Neural cell (in vitro differentiated cells): ENCODE results near the gene CD58. TPM values are rescaled to one million over a fixed set of nuclear protein-coding genes. Genes with fewer than 3 reads are reported as not detected.

ENCODE experiments used
- H2AFZ ChIP-seq: fragments of 200-600, 300-800 bp; sonication (generic), shearing (Covaris generic); 2 replicates; pipeline ENCODE4 v1.6.0; 2014; ENCODE audit warnings: low read depth, mild to moderate bottlenecking, antibody characterized with exemption, low read length, moderate library complexity
- H3F3A ChIP-seq: fragments of 200-600 bp; shearing (Covaris generic); 2 replicates; pipeline ENCODE4 v1.6.1; 2016; ENCODE audit warnings: mild to moderate bottlenecking, moderate library complexity, mixed read lengths, antibody characterized with exemption, low read length; ENCODE audit not compliant: insufficient read depth, poor library complexity, severe bottlenecking
- H3K27ac ChIP-seq: fragments of 200-600, 300-800 bp; sonication (generic), shearing (Covaris generic); 2 replicates; pipeline ENCODE4 v1.5.1; 2014; ENCODE audit warnings: mild to moderate bottlenecking, low read length, moderate library complexity
- H3K27me3 ChIP-seq: fragments of 300-800, 200-600 bp; sonication (generic), shearing (Covaris generic); 2 replicates; pipeline ENCODE4 v1.6.0; 2014; ENCODE audit warnings: mild to moderate bottlenecking, low read depth, low read length, moderate library complexity; ENCODE audit not compliant: insufficient read depth
- H3K36me3 ChIP-seq: fragments of 300-800, 200-600 bp; sonication (generic), shearing (Covaris generic); 2 replicates; pipeline ENCODE4 v1.5.1; 2014; ENCODE audit warnings: mild to moderate bottlenecking, antibody characterized with exemption, low read length, moderate library complexity; ENCODE audit not compliant: insufficient read depth
- H3K4me2 ChIP-seq: fragments of 300-800, 200-600 bp; sonication (generic), shearing (Covaris generic); 2 replicates; pipeline ENCODE4 v1.6.0; 2014; ENCODE audit warnings: mild to moderate bottlenecking, low read length
- H3K4me3 ChIP-seq: fragments of 300-800, 200-600 bp; sonication (generic), shearing (Covaris generic); 2 replicates; pipeline ENCODE4 v1.5.1; 2014; ENCODE audit warnings: mild to moderate bottlenecking, low read length, moderate library complexity
- H3K79me2 ChIP-seq: fragments of 200-600 bp; shearing (Covaris generic); replicated peaks from 2 replicates; pipeline ENCODE4 v1.6.0; 2014; ENCODE audit warnings: mild to moderate bottlenecking, low read length, moderate library complexity; ENCODE audit not compliant: insufficient read depth
- H3K9ac ChIP-seq: fragments of 300-800, 200-600 bp; sonication (generic), shearing (Covaris generic); 2 replicates; pipeline ENCODE4 v1.6.1; 2016; ENCODE audit warnings: mild to moderate bottlenecking, low read length, mixed read lengths
- H3K9me2 ChIP-seq: fragments of 200-600 bp; shearing (Covaris generic); 2 replicates; pipeline ENCODE4 v1.6.1; 2016; ENCODE audit warnings: mild to moderate bottlenecking, low read length, mixed read lengths; ENCODE audit not compliant: insufficient read depth
- H3K9me3 ChIP-seq: fragments of 200-600, 300-800 bp; sonication (generic), shearing (Covaris generic); 2 replicates; pipeline ENCODE4 v1.6.1; 2016; ENCODE audit warnings: mild to moderate bottlenecking, mixed run types, low read length, moderate library complexity, mixed read lengths
- H4K20me1 ChIP-seq: fragments of 200-600 bp; shearing (Covaris generic); 2 replicates; pipeline ENCODE4 v1.6.1; 2016; ENCODE audit warnings: mild to moderate bottlenecking, mixed run types; ENCODE audit not compliant: insufficient read depth
- CTCF ChIP-seq: fragments of 450-650 bp; IDR thresholded peaks from 2 replicates; pipeline ENCODE4 v1.5.1; 2014; ENCODE audit warnings: antibody characterized with exemption, mild to moderate bottlenecking, moderate library complexity; ENCODE audit not compliant: poor library complexity, severe bottlenecking
- EP300 ChIP-seq: fragments of 450-650 bp; conservative IDR thresholded peaks from 2 replicates; pipeline ENCODE4 v1.6.1; 2014; ENCODE audit warnings: antibody characterized with exemption, mild to moderate bottlenecking, moderate library complexity; ENCODE audit not compliant: poor library complexity, severe bottlenecking
- EZH2 ChIP-seq: fragments of 200-600, 300-800 bp; shearing (Covaris generic), sonication (generic); IDR thresholded peaks from 2 replicates; pipeline ENCODE4 v1.6.1; 2014; ENCODE audit warnings: antibody characterized with exemption, low read length, borderline replicate concordance, mild to moderate bottlenecking; ENCODE audit not compliant: insufficient read depth, poor library complexity, severe bottlenecking
- MXI1 ChIP-seq: fragments of 450-650 bp; conservative IDR thresholded peaks from 2 replicates; pipeline ENCODE4 v1.6.1; 2014; ENCODE audit warnings: antibody characterized with exemption, mild to moderate bottlenecking; ENCODE audit not compliant: poor library complexity, severe bottlenecking
- POLR2AphosphoS5 ChIP-seq: IDR thresholded peaks from 2 replicates; pipeline ENCODE4 v1.6.1; 2012
- RAD21 ChIP-seq: fragments of 450-650 bp; conservative IDR thresholded peaks from 2 replicates; pipeline ENCODE4 v1.6.1; 2014; ENCODE audit warnings: antibody characterized with exemption, mild to moderate bottlenecking, moderate library complexity
- REST ChIP-seq: IDR thresholded peaks from 2 replicates; pipeline ENCODE4 v1.6.1; 2012; ENCODE audit warnings: borderline replicate concordance
- SMC3 ChIP-seq: fragments of 450-650 bp; conservative IDR thresholded peaks from 2 replicates; pipeline ENCODE4 v1.6.1; 2014; ENCODE audit warnings: antibody characterized with exemption, mild to moderate bottlenecking, moderate library complexity; ENCODE audit not compliant: poor library complexity
- TAF1 ChIP-seq: IDR thresholded peaks from 2 replicates; pipeline ENCODE4 v1.6.1; 2012; ENCODE audit warnings: low read depth
- polyA plus RNA-seq: library from polyadenylated mRNA; depleted of rRNA; stranded (reverse); fragments of >200 nt; gene quantifications from 2 replicates; pipeline ENCODE4 v1.2.3, GENCODE V29; 2014

CD58 gene
- polyA plus RNA-seq, 1 donor from 2014 or later, result 1.8 TPM

- TF ChIP-seq POLR2AphosphoS5, result no peak
- no peak for TF ChIP-seq RAD21
- TF ChIP-seq CTCF, result no peak
- no peak for TF ChIP-seq REST
- no peak for TF ChIP-seq SMC3
- TF ChIP-seq TAF1, result no peak
- TF ChIP-seq EZH2, result no peak
- TF ChIP-seq EP300, result no peak
- no peak for TF ChIP-seq MXI1
- no peaks in the 10 kb centered on the region for H3K9me2 ChIP-seq
- H2AFZ ChIP-seq, result no peak overlapping the region
Observed at GRCh38 chr1:116492358-116492811, 78.4 kb downstream of the CD58 start.

GRCh38 chr1:116491700-116492357 lies 79.0 kb downstream of the CD58 start:
- H3K4me2 ChIP-seq, result peak overlapping the region; percentile 74
- no peaks in the 10 kb centered on the region for H3F3A ChIP-seq
- H3K4me3 ChIP-seq, result peak overlapping the region; percentile 56

More at GRCh38 chr1:116492358-116492811, 78.4 kb downstream of the CD58 start:
- peak overlapping the region; percentile 94 for H3K27ac ChIP-seq
- H3K9ac ChIP-seq, result peak overlapping the region; percentile 67
- no peaks in the 10 kb centered on the region for H3F3A ChIP-seq
- H3K4me3 ChIP-seq, result peak overlapping the region; percentile 56
- no peaks in the 10 kb centered on the region for H3K36me3 ChIP-seq
- no peaks in the 10 kb centered on the region for H4K20me1 ChIP-seq
- H3K79me2 ChIP-seq, result no peaks in the 10 kb centered on the region
- no peaks in the 10 kb centered on the region for H3K9me3 ChIP-seq
- H3K27me3 ChIP-seq, result no peaks in the 10 kb centered on the region
- H3K4me2 ChIP-seq, result peak overlapping the region; percentile 74

More at GRCh38 chr1:116491700-116492357, 79.0 kb downstream of the CD58 start:
- Histone ChIP-seq H3K36me3 (no peaks in the 10 kb centered on the region), H3K9ac (peak overlapping the region; percentile 67), H3K79me2 (no peaks in the 10 kb centered on the region), H3K27ac (peak overlapping the region; percentile 94), H4K20me1 (no peaks in the 10 kb centered on the region), H3K9me3 (no peaks in the 10 kb centered on the region), H3K9me2 (no peaks in the 10 kb centered on the region), H2AFZ (peak overlapping the region; percentile 29), H3K27me3 (no peaks in the 10 kb centered on the region)
- TF ChIP-seq TAF1, result peak; percentile 65
- TF ChIP-seq RAD21, result no peak
- TF ChIP-seq REST, result peak; percentile 51
- peak; percentile 26 for TF ChIP-seq POLR2AphosphoS5
- TF ChIP-seq SMC3, result peak; percentile 23
- TF ChIP-seq MXI1, result no peak
- peak; percentile 82 for TF ChIP-seq EP300
